Subcutaneous adipose tissue (tissue), 4 donors: Measurements from ENCODE around the gene PLXDC2. TPM values are rescaled to one million over a fixed set of nuclear protein-coding genes. Genes with fewer than 3 reads are reported as not detected.

ENCODE experiments used
- CTCF ChIP-seq: fragments of 450-650 bp; IDR thresholded peaks from one replicate; pipeline ENCODE4 v1.5.1; 2016; ENCODE audit warnings: low read depth, mild to moderate bottlenecking, control low read depth, antibody characterized with exemption, moderate library complexity
- total RNA-seq, 4 donors: library from RNA; depleted of rRNA; stranded (reverse); fragments of >200 nt; gene quantifications; one replicate each; pipeline ENCODE4 v1.1.0, GENCODE V29; 2016

The PLXDC2 gene
- total RNA-seq, 4 donors from 2014 or later, result 47.7 to 117 (median 84.3) TPM

GRCh38 chr10:20088061-20088701, 271.9 kb downstream of the PLXDC2 start:
- TF ChIP-seq CTCF, result no peak

GRCh38 chr10:20089879-20090278, 273.6 kb downstream of the PLXDC2 start:
- TF ChIP-seq CTCF, result no peak

GRCh38 chr10:20090831-20091230, 274.6 kb downstream of the PLXDC2 start:
- no peak for TF ChIP-seq CTCF

DNA sequence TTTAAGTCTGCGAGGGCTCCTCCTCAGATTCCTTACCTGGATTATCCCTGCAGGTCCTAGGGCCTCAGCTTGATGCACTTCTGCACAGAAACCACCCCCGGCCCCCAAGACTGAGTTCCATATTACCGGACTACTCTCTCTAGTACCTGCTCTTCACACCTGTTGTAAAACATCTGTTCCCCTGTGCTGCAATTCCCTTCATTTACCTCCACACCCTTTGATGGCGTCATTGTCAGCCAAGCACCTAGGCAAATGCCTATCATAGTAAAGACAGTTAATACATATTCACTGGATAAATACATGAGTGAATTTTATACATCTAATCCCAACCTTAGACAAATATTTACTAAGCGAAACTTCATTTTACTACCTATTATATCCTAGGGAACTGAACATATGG, 275.5 kb downstream of the PLXDC2 start:
- TF ChIP-seq CTCF, result no peak

GRCh38 chr10:20093600-20093999, 277.4 kb downstream of the PLXDC2 start:
- no peak for TF ChIP-seq CTCF

- TF ChIP-seq CTCF, result no peak
These were observed 278.2 kb downstream of the PLXDC2 start for GRCh38 chr10:20094226-20094976.

DNA sequence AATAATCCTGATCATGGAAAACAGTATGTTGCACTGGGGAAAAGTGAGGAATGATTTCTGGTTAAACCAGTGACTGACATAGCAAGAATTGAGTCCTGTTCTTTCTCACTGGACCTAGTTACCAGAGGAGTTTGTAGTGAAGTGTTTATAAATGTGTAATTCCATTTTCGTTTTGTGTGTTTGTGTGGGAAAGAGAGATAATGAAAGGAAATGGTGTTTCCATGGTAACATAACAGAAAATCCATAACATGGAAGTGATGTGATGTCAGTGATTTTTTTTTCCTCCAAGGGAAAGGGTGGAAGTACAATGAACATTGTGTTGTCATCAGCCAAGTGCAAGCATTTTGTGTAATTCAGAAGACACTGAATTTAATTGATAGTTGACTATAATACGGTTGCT, 283.9 kb downstream of the PLXDC2 start:
- TF ChIP-seq CTCF, result no peak
